CD14-positive monocyte (primary cell): Measurements from ENCODE around the gene C6orf132. TPM values are rescaled to one million over a fixed set of nuclear protein-coding genes. Genes with fewer than 3 reads are reported as not detected.

ENCODE experiments used
- DNase-seq, 3 donors: peaks; one replicate each; pipeline ENCODE4 v3.0.0-alpha.2; 2011 to 2022
- H2AFZ ChIP-seq: 2 replicates; pipeline ENCODE4 v1.6.0; 2012; ENCODE audit warnings: mild to moderate bottlenecking, low read depth, low read length, inconsistent platforms; ENCODE audit not compliant: insufficient read depth, poor library complexity, severe bottlenecking
- H3K27ac ChIP-seq, 2 donors: 1 replicate in 1 of 2; 2 replicates in 1 of 2; pipeline ENCODE4 v1.5.1; 2012 to 2013; ENCODE audit warnings: low read length in 2 of 2, control low read depth in 1 of 2, inconsistent platforms in 1 of 2, low read depth in 1 of 2, mild to moderate bottlenecking in 1 of 2
- H3K27me3 ChIP-seq, 2 donors: one replicate each; pipeline versions ENCODE4 v1.6.0 to v1.6.1; 2011 to 2013; ENCODE audit warnings: low read length in 2 of 2; ENCODE audit not compliant: control insufficient read depth in 2 of 2, insufficient read depth in 2 of 2
- H3K36me3 ChIP-seq, 2 donors: replicated peaks in 1 of 2; 1 replicate in 1 of 2; 2 replicates in 1 of 2; pipeline versions ENCODE4 v1.5.1 to v1.6.1; 2012 to 2013; ENCODE audit warnings: low read length in 2 of 2, control low read depth in 1 of 2, inconsistent platforms in 1 of 2, mild to moderate bottlenecking in 1 of 2; ENCODE audit not compliant: insufficient read depth in 2 of 2, control insufficient read depth in 1 of 2
- H3K4me1 ChIP-seq, 2 donors: 1 replicate in 1 of 2; 2 replicates in 1 of 2; pipeline versions ENCODE4 v1.5.1 to v1.6.1; 2012 to 2013; ENCODE audit warnings: low read length in 2 of 2, control low read depth in 1 of 2, inconsistent platforms in 1 of 2, mild to moderate bottlenecking in 1 of 2, moderate library complexity in 1 of 2; ENCODE audit not compliant: insufficient read depth in 2 of 2, control insufficient read depth in 1 of 2
- H3K4me2 ChIP-seq: replicated peaks from 2 replicates; pipeline ENCODE3; 2012; ENCODE audit warnings: low read length, moderate library complexity, mild to moderate bottlenecking; ENCODE audit not compliant: poor library complexity, severe bottlenecking; ENCODE audit errors: extremely low read depth
- H3K4me3 ChIP-seq, 3 experiments: fragments of 200-600 bp in 1 of 3; sonication (generic) in 1 of 3; replicated peaks in 1 of 3; 1 replicate in 2 of 3; 2 replicates in 1 of 3; pipeline ENCODE4 v1.5.1; 2011 to 2013; ENCODE audit warnings: low read length in 3 of 3, mild to moderate bottlenecking in 3 of 3, control low read depth in 2 of 3, low read depth in 2 of 3, inconsistent platforms in 1 of 3, moderate library complexity in 1 of 3
- H3K79me2 ChIP-seq: 2 replicates; pipeline ENCODE4 v1.6.0; 2012; ENCODE audit warnings: mild to moderate bottlenecking, control low read depth, inconsistent platforms, low read length, moderate library complexity; ENCODE audit not compliant: insufficient read depth
- H3K9ac ChIP-seq: 2 replicates; pipeline ENCODE4 v1.6.0; 2017; ENCODE audit warnings: low read length, mild to moderate bottlenecking; ENCODE audit not compliant: insufficient read depth, poor library complexity, severe bottlenecking
- H3K9me3 ChIP-seq, 2 donors: replicated peaks in 1 of 2; 1 replicate in 1 of 2; 2 replicates in 1 of 2; pipeline versions ENCODE4 v1.5.1 to v1.6.1; 2012 to 2013; ENCODE audit warnings: low read length in 2 of 2, control low read depth in 1 of 2; ENCODE audit not compliant: control insufficient read depth in 1 of 2, insufficient read depth in 1 of 2
- H4K20me1 ChIP-seq: 2 replicates; pipeline ENCODE4 v1.6.0; 2012; ENCODE audit warnings: mild to moderate bottlenecking, low read length, control low read depth, moderate library complexity; ENCODE audit not compliant: insufficient read depth
- H3K27ac Mint-ChIP-seq, 7 donors: one replicate each; pipeline ENCODE4 v1.8.0; 2020; ENCODE audit warnings: mild to moderate bottlenecking in 7 of 7, mixed read lengths in 7 of 7, moderate library complexity in 6 of 7, inconsistent platforms in 2 of 7
- H3K27me3 Mint-ChIP-seq, 3 donors: one replicate each; pipeline ENCODE4 v1.8.0; 2021 to 2022; ENCODE audit warnings: low read depth in 3 of 3, mild to moderate bottlenecking in 3 of 3, mixed read lengths in 3 of 3, moderate library complexity in 3 of 3, inconsistent platforms in 1 of 3
- H3K36me3 Mint-ChIP-seq, 2 donors: one replicate each; pipeline ENCODE4 v1.8.0; 2020; ENCODE audit warnings: mixed read lengths in 2 of 2, inconsistent platforms in 1 of 2, mild to moderate bottlenecking in 1 of 2
- H3K4me1 Mint-ChIP-seq: one replicate; pipeline ENCODE4 v1.8.0; 2020; ENCODE audit warnings: mild to moderate bottlenecking, mixed read lengths
- H3K4me3 Mint-ChIP-seq, 2 donors: one replicate each; pipeline ENCODE4 v1.8.0; 2020; ENCODE audit warnings: mild to moderate bottlenecking in 2 of 2, mixed read lengths in 2 of 2, moderate library complexity in 1 of 2
- H3K9me3 Mint-ChIP-seq, 7 donors: one replicate each; pipeline ENCODE4 v1.8.0; 2020 to 2022; ENCODE audit warnings: mixed read lengths in 7 of 7, mild to moderate bottlenecking in 6 of 7, moderate library complexity in 6 of 7, inconsistent platforms in 2 of 7
- WGBS: methylation state at CpG from one replicate; pipeline ENCODE4 v1.1.5; 2013; ENCODE audit warnings: missing lambda C conversion rate; ENCODE audit not compliant: insufficient coverage; 5-methylcytosine and 5-hydroxymethylcytosine counted together
- intact Hi-C, 2 donors: fragments of 100-400 bp; cut with micrococcal nuclease; formaldehyde crosslinking; loops; one replicate each; pipeline versions ENCODE4 v1.15.0 to v1.15.1; 2023
- polyA plus RNA-seq, 3 donors: library from polyadenylated mRNA; depleted of rRNA in 1 of 3; unstranded in 2 of 3; stranded (reverse) in 1 of 3; fragments of 300-500 nt in 2 of 3; fragments of >200 nt in 1 of 3; fragmentation: Illumina TruSeq in 2 of 3; gene quantifications; 1 replicate in 2 of 3; 2 replicates in 1 of 3; pipeline ENCODE4 v1.2.3, GENCODE V29; 2012 to 2021
- TF ChIP-seq, protein P1 (sequence below): fragments of 200-600 bp; IDR thresholded peaks from one replicate; pipeline ENCODE4 v1.8.0; 2022; ENCODE audit warnings: antibody characterized with exemption, mild to moderate bottlenecking

C6orf132 gene
- polyA plus RNA-seq, 3 donors: not detected

DNA sequence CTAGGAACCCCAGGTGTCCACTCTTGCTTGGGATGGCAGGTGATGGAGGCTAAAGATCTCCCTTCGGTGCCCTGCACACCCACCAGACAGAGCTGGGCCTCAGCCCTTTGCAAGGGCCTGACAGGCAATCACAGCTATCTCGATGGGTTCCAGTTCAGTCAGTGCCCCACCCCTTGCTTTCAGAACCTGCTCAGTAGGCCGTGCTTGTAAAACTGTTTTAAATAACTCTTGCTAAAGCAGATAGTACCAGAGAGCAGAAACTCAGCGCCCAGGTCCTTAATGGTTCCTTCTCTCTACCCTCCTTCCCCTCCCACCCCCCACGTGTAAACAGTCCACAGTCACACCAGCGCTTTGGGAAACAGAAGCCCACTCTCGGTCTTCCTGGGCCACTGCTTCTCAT is 39.2 kb downstream of the C6orf132 start:
- no peak for DNase-seq
- no peaks in the 10 kb centered on the region for H3K36me3 ChIP-seq
- H3K9me3 ChIP-seq: no peaks in the 10 kb centered on the region
- H3K27ac ChIP-seq: no peak overlapping the region
- intact Hi-C loops: no loop called here
- H3K4me1 ChIP-seq: peaks cover 9 to 14% of the 10 kb centered on the region in 2 donors
- TF ChIP-seq, protein P1, sequence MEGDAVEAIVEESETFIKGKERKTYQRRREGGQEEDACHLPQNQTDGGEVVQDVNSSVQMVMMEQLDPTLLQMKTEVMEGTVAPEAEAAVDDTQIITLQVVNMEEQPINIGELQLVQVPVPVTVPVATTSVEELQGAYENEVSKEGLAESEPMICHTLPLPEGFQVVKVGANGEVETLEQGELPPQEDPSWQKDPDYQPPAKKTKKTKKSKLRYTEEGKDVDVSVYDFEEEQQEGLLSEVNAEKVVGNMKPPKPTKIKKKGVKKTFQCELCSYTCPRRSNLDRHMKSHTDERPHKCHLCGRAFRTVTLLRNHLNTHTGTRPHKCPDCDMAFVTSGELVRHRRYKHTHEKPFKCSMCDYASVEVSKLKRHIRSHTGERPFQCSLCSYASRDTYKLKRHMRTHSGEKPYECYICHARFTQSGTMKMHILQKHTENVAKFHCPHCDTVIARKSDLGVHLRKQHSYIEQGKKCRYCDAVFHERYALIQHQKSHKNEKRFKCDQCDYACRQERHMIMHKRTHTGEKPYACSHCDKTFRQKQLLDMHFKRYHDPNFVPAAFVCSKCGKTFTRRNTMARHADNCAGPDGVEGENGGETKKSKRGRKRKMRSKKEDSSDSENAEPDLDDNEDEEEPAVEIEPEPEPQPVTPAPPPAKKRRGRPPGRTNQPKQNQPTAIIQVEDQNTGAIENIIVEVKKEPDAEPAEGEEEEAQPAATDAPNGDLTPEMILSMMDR: no peak
- no peaks in the 10 kb centered on the region for H3K36me3 Mint-ChIP-seq
- peak overlapping the region in 1 of 7 donors; percentile 3 for H3K27ac Mint-ChIP-seq
- H3K27me3 Mint-ChIP-seq: peaks cover 10 to 25% (median 13%) of the 10 kb centered on the region in 3 donors
- no peak overlapping the region for H3K4me2 ChIP-seq
- H3K27me3 ChIP-seq: peaks cover 0 to 11% of the 10 kb centered on the region in 2 donors
- 99% methylated on average over 5 of the region's 7 CpGs for WGBS
- H3K4me3 ChIP-seq: no peak overlapping the region
- no peaks in the 10 kb centered on the region for H4K20me1 ChIP-seq
- H3K79me2 ChIP-seq: no peaks in the 10 kb centered on the region
- H3K4me3 Mint-ChIP-seq: no peak overlapping the region
- H3K4me1 Mint-ChIP-seq: peaks cover 9% of the 10 kb centered on the region
- no peak overlapping the region for H3K9ac ChIP-seq
- peaks cover 0 to 2% (median 0%) of the 10 kb centered on the region in 7 donors for H3K9me3 Mint-ChIP-seq
- H2AFZ ChIP-seq: no peak overlapping the region

DNA sequence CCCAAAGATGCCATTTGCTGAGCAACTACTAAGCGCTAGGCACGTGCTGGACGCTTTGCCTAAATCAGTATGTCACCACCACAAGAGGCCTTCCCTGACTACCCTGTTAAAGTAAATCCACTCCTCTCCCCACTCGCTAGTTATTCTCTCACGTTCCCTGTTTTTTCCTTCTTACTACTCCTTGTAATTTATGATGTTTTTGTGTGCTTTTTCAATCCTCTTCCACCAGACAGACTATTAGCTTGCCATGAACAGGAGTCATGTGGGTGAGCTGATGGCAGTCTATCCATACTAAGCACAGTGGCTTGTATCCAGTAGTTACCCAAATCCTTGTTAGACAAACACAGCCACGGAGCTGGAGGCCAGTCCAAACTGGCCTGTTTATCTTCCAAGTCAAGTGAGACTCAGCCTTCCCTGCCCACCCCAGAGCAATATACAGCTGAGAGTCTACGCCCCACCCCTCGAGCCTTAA is 41.2 kb downstream of the C6orf132 start:
- H3K9me3 Mint-ChIP-seq: peaks cover 0 to 2% (median 0%) of the 10 kb centered on the region in 7 donors
- Histone ChIP-seq H3K27ac (no peak overlapping the region), H3K9ac (no peak overlapping the region), H3K4me2 (no peak overlapping the region), H2AFZ (no peak overlapping the region), H3K36me3 (no peaks in the 10 kb centered on the region), H3K4me3 (no peak overlapping the region), H3K4me1 (peaks cover 9 to 14% of the 10 kb centered on the region in 2 donors), H3K9me3 (no peaks in the 10 kb centered on the region), H3K27me3 (peaks cover 0 to 11% of the 10 kb centered on the region in 2 donors), H4K20me1 (no peaks in the 10 kb centered on the region), H3K79me2 (no peaks in the 10 kb centered on the region)
- 84% methylated on average over 4 of the region's 8 CpGs for WGBS
- no peak overlapping the region for H3K27ac Mint-ChIP-seq
- DNase-seq: no peak
- H3K4me1 Mint-ChIP-seq: peaks cover 9% of the 10 kb centered on the region
- peaks cover 10 to 27% (median 10%) of the 10 kb centered on the region in 3 donors for H3K27me3 Mint-ChIP-seq
- no peak overlapping the region for H3K4me3 Mint-ChIP-seq
- no peaks in the 10 kb centered on the region for H3K36me3 Mint-ChIP-seq
- TF ChIP-seq, protein P1: no peak
- intact Hi-C loops: no loop called here
